Femur (tissue), 1 donor: Measurements from ENCODE around the gene PTPRG.
"Not testable (repeated sequence)": the region's sequence is repeated elsewhere in the genome, so short reads cannot be mapped to it uniquely, and the experiment has no call there.

Source experiments
- DNase-seq: peaks from one replicate; pipeline ENCODE4 v3.0.0-alpha.2; 2017

Gene PTPRG

DNA sequence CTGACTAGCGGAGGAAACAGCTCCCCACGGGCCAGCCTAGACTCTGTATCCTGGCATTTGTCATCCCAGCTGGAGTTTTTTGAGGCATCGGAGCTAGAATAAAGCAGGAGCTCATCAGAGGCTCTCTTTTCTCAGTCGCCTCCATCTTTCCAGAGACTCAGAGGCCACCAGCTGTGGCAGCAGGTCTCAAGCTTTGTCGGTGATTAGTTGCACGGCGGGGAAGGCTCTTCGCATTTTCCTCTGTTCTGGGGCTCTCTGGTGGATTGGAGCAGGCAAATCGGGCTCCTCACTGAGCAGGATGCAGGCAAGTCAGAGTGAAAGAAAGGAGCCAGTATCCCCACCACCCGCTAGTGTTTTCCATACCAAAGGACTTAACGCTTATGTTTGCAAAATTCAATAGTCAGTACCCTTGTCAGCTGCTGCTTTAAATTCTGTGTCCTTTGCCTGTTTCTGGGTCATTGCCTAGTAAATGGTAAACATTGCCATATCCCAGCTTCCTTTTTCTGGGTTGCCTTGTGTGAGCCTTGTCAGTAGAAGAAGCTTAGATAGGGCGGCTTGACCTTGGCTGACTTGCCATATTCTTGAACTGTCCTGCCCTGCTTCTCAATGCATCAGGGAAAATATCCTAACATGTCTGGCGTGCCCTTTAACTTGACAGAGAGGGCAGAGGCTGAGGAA is 127.1 kb downstream of the PTPRG start:
- no peak for DNase-seq

DNA sequence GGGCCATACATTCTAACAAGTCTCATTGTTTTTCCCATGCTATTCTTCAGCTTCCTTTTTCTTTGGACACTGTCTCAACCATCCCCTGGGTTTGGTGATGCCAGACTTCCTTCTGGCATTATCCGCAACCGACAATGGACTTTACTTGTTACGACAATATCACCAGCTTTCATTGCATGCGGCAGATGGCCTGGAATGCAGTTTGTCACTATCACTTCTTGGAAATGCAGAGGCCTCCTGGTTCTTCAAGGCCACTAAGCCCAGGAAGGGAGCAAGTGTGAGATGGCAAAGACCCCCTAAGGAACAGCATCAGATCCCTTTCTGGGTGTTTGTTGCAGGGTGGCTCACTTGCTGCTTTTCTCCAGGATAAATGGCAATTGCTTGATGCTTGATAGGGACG is 128.6 kb downstream of the PTPRG start:
- no peak for DNase-seq

DNA sequence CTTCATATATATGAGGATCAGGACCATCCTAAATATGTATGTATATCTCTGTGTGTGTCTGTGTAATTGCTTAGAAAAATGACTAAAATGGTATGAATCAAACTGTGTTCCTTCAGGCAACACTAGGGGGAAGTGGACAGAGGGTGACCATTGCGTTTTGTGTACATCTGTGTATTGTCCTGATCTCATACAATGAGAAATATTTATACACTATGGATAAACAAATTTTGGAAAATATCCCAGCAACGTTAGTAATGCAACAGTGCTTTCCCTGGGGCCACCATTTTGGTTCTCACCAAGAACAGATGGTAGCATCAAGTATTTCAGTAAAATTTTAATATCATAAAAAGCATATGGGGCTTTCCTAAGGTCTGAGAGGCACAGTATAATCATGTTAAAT is 130.1 kb downstream of the PTPRG start:
- DNase-seq = no peak

DNA sequence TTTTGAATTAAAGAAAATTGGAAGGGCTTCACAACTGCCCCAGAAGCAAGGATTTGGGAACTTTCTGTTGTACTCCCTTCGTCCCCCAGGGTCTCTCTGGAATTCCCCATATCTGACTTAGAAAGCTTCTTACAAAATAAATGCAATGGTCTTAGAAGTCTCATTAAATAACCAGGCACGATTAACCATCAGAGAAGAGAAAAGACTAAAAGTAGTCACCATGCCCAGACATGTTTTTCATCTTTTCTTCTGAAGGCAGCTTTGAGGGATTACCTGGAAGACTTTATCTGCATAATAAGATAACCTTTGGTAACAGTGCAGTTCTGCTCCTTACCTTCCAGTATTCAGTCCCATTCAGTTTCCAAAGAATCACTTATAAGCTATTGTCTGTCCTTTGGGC is 135.9 kb downstream of the PTPRG start:
- DNase-seq = no peak

DNA sequence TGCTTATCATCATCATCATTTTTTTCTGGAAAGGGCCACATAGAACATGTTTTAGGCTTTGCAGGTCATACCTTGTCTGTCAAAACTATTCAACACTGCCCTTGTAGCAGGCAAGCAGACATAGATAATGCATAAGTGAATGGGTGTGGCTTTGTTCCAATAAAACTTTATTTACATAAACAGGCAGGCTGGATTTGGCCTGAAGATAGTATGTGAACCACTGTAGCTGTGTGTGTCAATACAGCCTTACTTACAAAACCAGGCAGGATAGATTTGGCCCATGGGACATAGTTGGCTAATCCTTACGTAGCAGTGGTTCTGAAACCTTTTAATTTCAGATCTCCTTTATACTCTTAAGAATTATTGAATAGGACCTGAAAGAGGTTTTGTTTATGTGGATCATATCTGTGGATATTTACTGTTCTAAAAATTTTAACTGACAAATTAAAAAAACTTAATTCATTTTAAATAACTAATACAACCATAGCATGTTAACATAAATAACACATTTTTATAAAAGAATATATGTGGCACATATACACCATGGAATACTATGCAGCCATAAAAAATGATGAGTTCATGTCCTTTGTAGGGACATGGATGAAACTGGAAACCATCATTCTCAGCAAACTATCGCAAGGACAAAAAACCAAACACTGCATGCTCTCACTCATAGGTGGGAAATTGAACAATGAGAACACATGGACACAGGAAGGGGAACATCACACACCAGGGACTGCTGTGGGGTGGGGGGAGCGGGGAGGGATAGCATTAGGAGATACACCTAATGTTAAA is 137.1 kb downstream of the PTPRG start:
- not testable (repeated sequence) for DNase-seq

DNA sequence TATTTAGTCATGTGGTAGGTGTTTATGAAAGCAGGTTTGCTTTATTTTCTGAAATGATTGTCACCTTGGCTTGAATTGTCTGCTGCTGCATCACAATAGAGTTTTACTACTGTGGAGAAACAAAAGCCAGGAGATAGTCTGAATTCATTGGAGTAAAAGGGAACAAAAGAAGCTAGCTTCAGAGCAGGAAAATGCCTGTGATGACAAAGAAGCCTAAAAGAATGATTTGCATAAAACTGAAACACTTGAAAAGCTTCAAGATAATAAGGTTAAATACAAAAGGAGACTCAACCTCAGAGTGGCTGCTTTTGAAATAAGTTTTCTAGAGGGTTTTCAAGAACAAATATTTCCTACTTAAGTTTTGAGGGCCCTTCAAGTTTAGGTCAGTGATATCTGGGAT is 138.3 kb downstream of the PTPRG start:
- DNase-seq = no peak

DNA sequence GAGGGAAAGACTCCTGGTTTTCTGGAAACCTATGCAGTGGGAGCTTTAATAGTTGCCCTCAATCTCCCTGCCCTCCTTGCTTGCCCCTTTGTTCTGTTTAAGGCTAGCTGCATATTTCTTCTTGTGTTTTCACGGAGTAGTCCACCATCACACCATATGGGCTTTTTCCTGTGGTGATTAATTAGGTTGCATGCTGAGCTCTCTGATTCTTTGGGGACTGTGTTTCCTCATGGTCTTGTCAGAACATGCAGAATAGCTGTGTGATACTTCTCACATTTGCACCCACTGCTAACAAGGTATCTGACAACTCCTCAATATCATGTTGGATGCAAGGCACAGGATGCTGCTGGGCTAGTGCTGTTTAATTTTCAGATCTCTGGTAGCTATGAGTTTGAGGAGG is 139.6 kb downstream of the PTPRG start:
- DNase-seq = no peak

DNA sequence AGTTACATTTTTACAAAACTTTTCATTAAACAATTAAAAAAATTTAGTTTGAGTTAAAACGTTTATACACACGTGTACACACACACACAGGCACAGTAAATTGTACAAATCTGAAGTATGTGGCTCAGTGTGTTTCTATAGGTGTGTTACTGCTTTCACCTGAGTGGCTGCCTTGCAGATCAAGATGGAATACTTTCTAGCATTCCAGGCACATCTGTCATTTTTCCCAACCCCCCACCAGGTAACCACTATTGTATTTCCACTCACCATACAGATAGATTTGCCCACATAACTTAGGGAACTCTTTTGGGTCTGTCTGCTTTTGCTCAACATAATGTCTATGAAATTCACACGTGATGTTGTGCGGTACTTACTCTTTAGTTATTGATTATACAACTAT is 141.1 kb downstream of the PTPRG start:
- no peak for DNase-seq

DNA sequence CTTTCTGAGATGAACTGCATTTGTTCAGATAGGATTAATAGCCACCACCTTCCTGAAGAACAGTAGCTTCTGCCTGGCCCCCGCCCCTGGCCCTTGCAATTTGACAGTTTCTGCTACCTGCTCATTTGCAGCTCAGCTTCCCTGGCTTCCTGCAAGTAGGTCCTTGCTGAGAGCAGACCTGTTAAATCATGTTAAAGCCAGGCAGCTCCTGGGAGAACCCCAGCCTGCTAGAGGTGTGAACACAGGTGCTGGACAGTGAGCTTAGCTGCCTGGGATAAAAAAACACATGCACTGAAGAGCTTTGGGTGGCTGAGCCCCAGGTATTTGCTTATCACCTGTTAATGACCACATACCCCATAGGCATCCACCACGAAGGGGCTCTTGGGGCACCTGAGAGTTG is 143.4 kb downstream of the PTPRG start:
- no peak for DNase-seq

DNA sequence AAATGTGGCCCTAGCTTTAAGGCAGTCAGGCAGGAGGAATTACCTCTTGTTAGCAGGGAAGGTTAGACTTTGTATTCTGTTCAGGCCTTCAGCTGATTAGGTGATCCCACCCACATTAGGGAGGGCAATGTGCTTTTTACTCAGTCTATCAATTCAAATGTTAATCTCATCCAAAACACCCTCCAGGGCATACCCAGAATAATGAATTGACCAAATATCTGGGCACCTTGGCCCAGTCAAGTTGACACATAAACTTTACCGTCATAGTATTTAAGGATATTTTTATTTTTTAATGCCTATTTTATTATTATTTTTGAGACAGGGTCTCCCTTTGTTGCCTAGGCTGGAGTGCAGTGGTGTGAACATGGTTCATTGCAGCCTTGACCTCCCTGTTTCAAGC is 146.1 kb downstream of the PTPRG start:
- DNase-seq = no peak

DNA sequence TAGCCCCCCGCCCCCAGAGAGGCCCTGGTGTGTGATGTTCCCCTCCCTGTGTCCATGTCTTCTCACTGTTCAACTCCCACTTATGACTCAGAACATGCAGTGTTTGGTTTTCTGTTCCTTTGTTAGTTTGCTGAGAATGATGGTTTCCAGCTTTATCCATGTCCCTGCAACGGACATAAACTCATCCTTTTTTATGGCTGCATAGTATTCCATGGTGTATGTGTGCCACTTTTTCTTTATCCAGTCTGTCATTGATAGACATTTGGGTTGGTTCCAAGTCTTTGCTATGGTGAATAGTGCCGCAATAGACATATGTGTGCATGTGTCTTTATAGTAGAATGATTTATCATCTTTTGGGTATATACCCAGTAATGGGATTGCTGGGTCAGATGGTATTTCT is 149.5 kb downstream of the PTPRG start:
- not testable (repeated sequence) for DNase-seq

DNA sequence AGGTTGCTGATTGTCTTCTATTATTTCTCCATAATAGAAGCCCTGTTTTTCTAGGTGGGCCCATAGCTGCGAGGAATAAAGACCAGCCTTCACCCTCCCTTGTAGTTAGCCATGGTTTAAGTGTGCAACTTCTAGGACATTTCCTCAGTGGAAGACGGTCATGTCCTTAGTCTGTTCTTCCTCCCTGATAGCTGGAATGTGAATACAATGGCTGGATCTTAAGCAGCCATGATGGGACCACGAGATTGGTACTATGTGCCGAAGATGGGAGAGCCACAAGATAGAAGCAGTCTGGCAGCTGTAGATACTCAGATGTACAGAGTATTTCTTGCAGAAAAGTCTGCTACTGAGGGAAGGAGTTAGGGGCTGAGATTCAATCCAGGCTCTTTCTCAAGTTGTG is 152.9 kb downstream of the PTPRG start:
- DNase-seq = no peak

DNA sequence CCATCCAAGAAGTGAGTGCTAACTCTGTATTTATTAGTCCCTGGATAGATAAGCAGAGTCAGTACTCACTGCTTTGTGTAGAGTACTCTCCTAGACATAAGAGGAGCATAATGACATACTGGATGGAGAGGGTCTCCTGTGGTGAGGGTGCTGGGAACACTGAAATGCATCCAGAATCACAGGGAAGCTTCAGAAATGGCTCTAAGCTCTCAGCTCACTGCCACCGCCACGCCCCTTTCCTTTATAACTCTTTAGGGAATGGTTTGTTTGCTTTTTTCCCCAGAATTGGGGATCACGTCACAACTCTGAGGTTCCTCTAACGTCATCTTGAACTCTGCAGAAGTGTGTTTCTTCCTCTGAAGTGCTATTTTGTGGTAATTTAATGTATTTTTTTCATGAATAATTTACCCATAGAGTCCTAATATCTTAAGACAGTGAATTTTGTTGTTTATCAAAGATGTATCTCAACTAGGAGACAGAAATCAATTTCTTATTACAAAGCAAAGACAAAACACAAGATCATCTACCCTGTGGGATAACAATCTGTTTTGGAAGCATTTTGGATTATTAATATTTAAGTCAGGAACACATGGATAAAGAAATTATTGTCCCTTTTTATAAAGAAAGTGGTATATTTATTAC is 154.6 kb downstream of the PTPRG start:
- DNase-seq = no peak

DNA sequence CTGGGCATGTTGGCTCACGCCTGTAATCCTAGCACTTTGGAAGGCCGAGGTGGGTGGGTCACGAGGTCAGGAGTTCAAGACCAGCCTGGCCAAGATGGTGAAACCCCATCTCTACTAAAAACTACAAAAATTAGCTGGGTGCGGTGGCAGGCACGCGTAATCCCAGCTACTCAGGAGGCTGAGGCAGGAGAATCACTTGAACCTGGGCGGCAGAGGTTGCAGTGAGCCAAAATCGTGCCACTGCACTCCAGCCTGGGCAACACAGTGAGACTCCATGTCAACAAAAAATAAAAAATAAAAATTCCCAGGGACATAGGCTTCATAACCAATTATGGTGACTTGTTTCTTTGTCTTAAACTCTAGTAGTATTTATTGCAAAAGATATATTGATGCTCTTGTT is 155.3 kb downstream of the PTPRG start:
- DNase-seq = not testable (repeated sequence)

DNA sequence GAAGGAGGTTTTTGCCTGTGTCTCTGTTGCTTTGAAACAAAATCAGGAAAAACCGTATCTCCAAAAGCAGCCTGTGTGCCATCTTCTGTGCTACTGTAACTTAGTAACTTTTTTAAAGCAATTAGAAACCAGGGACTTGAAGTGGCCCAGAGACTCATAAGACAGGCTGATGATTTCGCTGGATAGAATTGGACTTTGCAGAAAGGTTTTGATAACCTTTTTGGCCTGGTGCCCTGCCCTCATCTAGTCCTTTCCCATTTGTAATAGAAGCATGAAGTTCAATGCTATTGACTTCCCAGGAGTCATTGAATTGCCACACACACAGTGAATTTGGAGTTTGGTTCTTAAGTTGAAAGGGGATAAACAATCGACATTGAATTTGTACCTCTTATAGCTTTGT is 157.2 kb downstream of the PTPRG start:
- DNase-seq = no peak

DNA sequence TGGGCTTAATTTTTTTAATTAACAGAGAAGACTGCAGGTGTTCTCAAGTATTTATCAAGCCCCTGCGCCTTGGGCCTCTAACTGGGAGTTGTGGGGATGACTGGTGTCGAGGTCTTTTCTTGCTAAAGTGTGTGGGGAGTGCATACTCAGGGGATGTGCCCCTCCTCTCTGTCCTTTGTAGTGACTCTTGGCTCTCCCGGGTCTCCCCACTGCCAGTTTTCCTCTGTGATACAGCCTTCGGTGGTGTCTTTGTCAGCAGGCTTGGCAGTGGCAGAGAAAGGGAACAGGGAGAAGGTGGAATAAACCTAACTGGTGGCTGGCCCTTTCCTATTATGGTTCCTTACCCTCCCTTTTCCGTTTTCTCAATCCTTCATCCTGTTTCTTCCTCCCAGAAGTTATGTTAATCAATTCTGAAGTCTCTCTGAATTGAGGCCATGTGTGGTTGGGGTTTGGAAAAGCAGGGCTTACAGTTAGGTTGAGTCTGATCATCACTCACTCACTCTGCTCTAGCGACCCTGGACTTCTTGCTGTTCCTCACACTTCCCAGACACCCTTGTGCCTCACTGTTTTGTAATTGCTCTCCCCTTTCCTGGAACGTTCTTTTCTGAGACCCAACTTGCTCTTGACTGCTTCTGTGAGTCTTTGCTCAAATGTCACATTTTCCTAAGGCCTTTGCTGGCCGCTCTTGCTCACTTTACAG is 158.1 kb downstream of the PTPRG start:
- no peak for DNase-seq

DNA sequence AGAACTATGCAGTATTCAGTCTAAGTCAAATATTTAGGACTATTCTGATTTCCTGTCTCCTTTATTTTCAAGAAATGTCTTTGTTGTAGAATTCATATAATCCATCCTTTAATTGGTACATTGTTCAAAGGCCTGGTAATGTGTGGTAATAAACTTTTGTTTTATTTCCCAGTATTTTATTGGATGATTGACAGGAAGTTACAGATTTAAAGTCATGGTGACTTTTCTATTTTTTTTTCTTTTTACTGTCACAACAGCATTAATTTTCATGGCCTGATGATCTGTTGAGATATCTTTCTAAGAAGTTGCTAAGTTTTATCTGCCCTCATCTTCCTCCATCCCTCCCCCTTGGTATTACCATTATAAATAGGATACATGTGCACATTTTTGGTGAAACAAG is 161.7 kb downstream of the PTPRG start:
- DNase-seq = no peak

DNA sequence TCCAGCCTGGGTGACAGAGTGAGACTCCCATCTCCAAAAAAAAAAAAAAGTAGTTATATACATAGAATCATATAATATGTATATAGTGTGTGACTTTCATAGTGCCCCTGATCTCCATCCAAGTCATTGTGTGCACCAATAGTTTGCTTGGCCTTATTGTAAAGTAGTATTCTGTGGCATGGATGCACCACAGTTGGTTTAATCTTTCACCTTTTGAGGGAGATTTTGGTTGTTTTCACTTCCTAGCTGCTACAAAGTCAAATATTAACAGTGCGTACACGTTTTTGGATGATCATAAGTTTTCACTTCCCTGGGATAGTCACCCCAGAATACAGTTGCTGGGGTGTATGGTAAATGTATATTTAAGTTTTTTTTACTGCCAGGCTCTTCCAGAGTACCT is 162.8 kb downstream of the PTPRG start:
- no peak for DNase-seq

DNA sequence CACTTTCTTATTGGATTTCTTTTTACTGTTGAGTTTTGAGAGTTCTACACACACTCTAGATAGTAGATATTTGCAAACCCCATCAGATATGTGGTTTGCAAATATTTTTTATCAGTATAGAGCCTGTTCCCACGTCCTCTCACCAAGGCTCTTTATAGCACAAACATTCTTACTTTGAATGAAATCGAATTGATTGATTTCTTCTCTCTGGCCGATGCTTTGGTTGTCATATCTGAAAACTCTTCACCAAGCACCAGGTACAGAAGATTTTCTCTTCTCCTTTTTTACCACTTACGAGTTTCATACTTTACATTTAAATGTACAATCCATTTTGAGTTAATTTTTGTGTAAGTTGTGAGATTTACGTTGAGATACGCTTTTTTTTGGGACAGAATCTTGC is 163.4 kb downstream of the PTPRG start:
- no peak for DNase-seq

DNA sequence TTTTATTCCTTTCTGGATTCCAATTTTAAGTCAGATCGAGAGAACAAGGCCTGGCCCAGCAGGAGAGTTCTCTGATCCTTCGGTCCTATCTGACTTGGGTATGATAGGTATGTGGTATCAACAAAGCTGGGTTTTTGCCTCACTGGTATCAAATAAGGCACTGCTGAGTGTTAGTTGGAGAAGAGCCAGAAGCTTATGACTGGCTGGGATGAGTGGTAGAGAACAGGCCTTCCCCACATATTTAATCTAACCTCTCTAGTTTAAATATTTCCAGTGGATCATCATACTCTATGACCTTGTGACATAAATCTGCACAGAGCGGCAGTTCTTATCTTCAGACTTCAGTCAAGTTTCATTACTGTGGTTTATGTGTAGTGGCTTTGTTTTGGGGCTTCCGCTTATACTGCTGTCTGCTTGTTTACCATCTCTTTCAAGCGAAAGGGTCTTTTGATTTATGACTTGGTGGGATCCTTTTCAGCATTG is 164.5 kb downstream of the PTPRG start:
- no peak for DNase-seq

DNA sequence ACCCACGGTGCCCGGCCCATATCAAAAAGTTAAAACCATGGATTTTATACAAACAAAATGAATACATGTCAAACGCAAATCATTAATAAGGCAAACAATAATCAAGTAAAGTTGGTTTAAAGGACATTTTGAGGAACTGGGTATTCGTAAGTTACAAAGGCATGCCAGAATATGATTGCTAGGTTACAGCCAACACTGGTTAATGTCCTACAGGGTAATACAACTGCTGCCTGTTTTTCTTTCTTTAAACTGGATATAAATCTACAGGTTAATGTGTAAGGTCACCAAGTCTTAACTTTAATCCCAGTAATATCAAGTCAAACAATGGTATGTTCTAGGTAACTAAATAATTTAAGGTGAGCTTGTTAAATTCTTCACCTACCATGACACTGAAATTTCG is 166.1 kb downstream of the PTPRG start:
- no peak for DNase-seq

DNA sequence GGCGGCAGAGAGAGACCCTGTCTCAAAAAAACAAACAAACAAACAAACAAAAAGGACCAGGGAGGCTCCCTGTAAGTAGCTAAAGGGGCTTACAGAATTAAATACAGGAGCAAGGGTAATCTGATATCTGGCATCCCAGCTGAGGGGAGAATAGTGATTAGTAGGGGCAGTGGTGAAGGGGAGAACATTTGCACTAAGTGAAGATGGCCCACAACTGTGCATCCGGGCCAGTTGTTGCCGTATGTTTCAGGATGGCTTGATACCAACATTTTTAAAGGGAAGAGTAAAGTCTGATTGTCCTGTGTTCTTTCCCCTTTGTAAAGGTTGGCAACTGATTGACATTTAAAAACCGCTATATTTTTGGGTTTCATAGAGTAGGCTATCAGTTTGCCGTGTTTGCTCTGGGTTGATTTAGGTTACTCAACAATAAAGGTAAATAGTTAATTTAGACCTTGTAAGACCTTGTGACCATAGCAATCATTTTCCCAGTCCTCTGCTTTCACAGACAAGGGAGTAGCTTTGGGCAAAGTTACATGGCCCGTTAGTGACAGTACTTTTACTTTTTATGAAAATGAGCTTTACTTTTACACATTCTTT is 167.8 kb downstream of the PTPRG start:
- no peak for DNase-seq

DNA sequence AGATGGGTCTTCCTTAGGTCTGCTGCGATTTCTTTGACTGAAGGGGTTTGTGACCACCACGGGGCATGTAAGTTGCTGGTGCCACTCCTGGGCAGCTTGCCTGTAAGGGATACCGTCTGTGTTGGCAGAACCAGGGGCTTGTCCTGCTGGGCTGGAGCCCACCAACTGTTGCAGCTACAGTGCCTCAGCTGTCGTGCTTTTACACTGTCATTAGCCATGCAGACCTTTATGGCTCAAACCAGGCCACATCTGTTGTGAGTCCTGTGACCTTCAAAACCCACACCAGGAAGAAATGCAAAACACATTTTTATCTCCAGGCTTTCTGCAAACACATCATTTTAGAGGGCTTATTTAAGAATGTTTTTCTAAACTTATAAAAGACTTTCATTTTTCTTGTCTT is 168.7 kb downstream of the PTPRG start:
- DNase-seq = peak; percentile 75
